CD14-positive monocyte (primary cell): ENCODE results near the gene MLLT3. TPM values are rescaled to one million over a fixed set of nuclear protein-coding genes. Genes with fewer than 3 reads are reported as not detected.

Experiments used
- DNase-seq, 3 donors: peaks; one replicate each; pipeline ENCODE4 v3.0.0-alpha.2; 2011 to 2022
- H2AFZ ChIP-seq: 2 replicates; pipeline ENCODE4 v1.6.0; 2012; ENCODE audit warnings: mild to moderate bottlenecking, low read depth, low read length, inconsistent platforms; ENCODE audit not compliant: insufficient read depth, poor library complexity, severe bottlenecking
- H3K27ac ChIP-seq, 2 donors: 1 replicate in 1 of 2; 2 replicates in 1 of 2; pipeline ENCODE4 v1.5.1; 2012 to 2013; ENCODE audit warnings: low read length in 2 of 2, control low read depth in 1 of 2, inconsistent platforms in 1 of 2, low read depth in 1 of 2, mild to moderate bottlenecking in 1 of 2
- H3K27me3 ChIP-seq, 2 donors: one replicate each; pipeline versions ENCODE4 v1.6.0 to v1.6.1; 2011 to 2013; ENCODE audit warnings: low read length in 2 of 2; ENCODE audit not compliant: control insufficient read depth in 2 of 2, insufficient read depth in 2 of 2
- H3K36me3 ChIP-seq, 2 donors: replicated peaks in 1 of 2; 1 replicate in 1 of 2; 2 replicates in 1 of 2; pipeline versions ENCODE4 v1.5.1 to v1.6.1; 2012 to 2013; ENCODE audit warnings: low read length in 2 of 2, control low read depth in 1 of 2, inconsistent platforms in 1 of 2, mild to moderate bottlenecking in 1 of 2; ENCODE audit not compliant: insufficient read depth in 2 of 2, control insufficient read depth in 1 of 2
- H3K4me1 ChIP-seq, 2 donors: 1 replicate in 1 of 2; 2 replicates in 1 of 2; pipeline versions ENCODE4 v1.5.1 to v1.6.1; 2012 to 2013; ENCODE audit warnings: low read length in 2 of 2, control low read depth in 1 of 2, inconsistent platforms in 1 of 2, mild to moderate bottlenecking in 1 of 2, moderate library complexity in 1 of 2; ENCODE audit not compliant: insufficient read depth in 2 of 2, control insufficient read depth in 1 of 2
- H3K4me2 ChIP-seq: replicated peaks from 2 replicates; pipeline ENCODE3; 2012; ENCODE audit warnings: low read length, moderate library complexity, mild to moderate bottlenecking; ENCODE audit not compliant: poor library complexity, severe bottlenecking; ENCODE audit errors: extremely low read depth
- H3K4me3 ChIP-seq, 3 experiments: fragments of 200-600 bp in 1 of 3; sonication (generic) in 1 of 3; replicated peaks in 1 of 3; 1 replicate in 2 of 3; 2 replicates in 1 of 3; pipeline ENCODE4 v1.5.1; 2011 to 2013; ENCODE audit warnings: low read length in 3 of 3, mild to moderate bottlenecking in 3 of 3, control low read depth in 2 of 3, low read depth in 2 of 3, inconsistent platforms in 1 of 3, moderate library complexity in 1 of 3
- H3K79me2 ChIP-seq: 2 replicates; pipeline ENCODE4 v1.6.0; 2012; ENCODE audit warnings: mild to moderate bottlenecking, control low read depth, inconsistent platforms, low read length, moderate library complexity; ENCODE audit not compliant: insufficient read depth
- H3K9ac ChIP-seq: 2 replicates; pipeline ENCODE4 v1.6.0; 2017; ENCODE audit warnings: low read length, mild to moderate bottlenecking; ENCODE audit not compliant: insufficient read depth, poor library complexity, severe bottlenecking
- H3K9me3 ChIP-seq, 2 donors: replicated peaks in 1 of 2; 1 replicate in 1 of 2; 2 replicates in 1 of 2; pipeline versions ENCODE4 v1.5.1 to v1.6.1; 2012 to 2013; ENCODE audit warnings: low read length in 2 of 2, control low read depth in 1 of 2; ENCODE audit not compliant: control insufficient read depth in 1 of 2, insufficient read depth in 1 of 2
- H4K20me1 ChIP-seq: 2 replicates; pipeline ENCODE4 v1.6.0; 2012; ENCODE audit warnings: mild to moderate bottlenecking, low read length, control low read depth, moderate library complexity; ENCODE audit not compliant: insufficient read depth
- H3K27ac Mint-ChIP-seq, 7 donors: one replicate each; pipeline ENCODE4 v1.8.0; 2020; ENCODE audit warnings: mild to moderate bottlenecking in 7 of 7, mixed read lengths in 7 of 7, moderate library complexity in 6 of 7, inconsistent platforms in 2 of 7
- H3K27me3 Mint-ChIP-seq, 3 donors: one replicate each; pipeline ENCODE4 v1.8.0; 2021 to 2022; ENCODE audit warnings: low read depth in 3 of 3, mild to moderate bottlenecking in 3 of 3, mixed read lengths in 3 of 3, moderate library complexity in 3 of 3, inconsistent platforms in 1 of 3
- H3K36me3 Mint-ChIP-seq, 2 donors: one replicate each; pipeline ENCODE4 v1.8.0; 2020; ENCODE audit warnings: mixed read lengths in 2 of 2, inconsistent platforms in 1 of 2, mild to moderate bottlenecking in 1 of 2
- H3K4me1 Mint-ChIP-seq: one replicate; pipeline ENCODE4 v1.8.0; 2020; ENCODE audit warnings: mild to moderate bottlenecking, mixed read lengths
- H3K4me3 Mint-ChIP-seq, 2 donors: one replicate each; pipeline ENCODE4 v1.8.0; 2020; ENCODE audit warnings: mild to moderate bottlenecking in 2 of 2, mixed read lengths in 2 of 2, moderate library complexity in 1 of 2
- H3K9me3 Mint-ChIP-seq, 7 donors: one replicate each; pipeline ENCODE4 v1.8.0; 2020 to 2022; ENCODE audit warnings: mixed read lengths in 7 of 7, mild to moderate bottlenecking in 6 of 7, moderate library complexity in 6 of 7, inconsistent platforms in 2 of 7
- CTCF ChIP-seq: fragments of 200-600 bp; IDR thresholded peaks from one replicate; pipeline ENCODE4 v1.8.0; 2022; ENCODE audit warnings: antibody characterized with exemption, mild to moderate bottlenecking
- WGBS: methylation state at CpG from one replicate; pipeline ENCODE4 v1.1.5; 2013; ENCODE audit warnings: missing lambda C conversion rate; ENCODE audit not compliant: insufficient coverage; 5-methylcytosine and 5-hydroxymethylcytosine counted together
- intact Hi-C, 2 donors: fragments of 100-400 bp; cut with micrococcal nuclease; formaldehyde crosslinking; loops; one replicate each; pipeline versions ENCODE4 v1.15.0 to v1.15.1; 2023
- polyA plus RNA-seq, 3 donors: library from polyadenylated mRNA; depleted of rRNA in 1 of 3; unstranded in 2 of 3; stranded (reverse) in 1 of 3; fragments of 300-500 nt in 2 of 3; fragments of >200 nt in 1 of 3; fragmentation: Illumina TruSeq in 2 of 3; gene quantifications; 1 replicate in 2 of 3; 2 replicates in 1 of 3; pipeline ENCODE4 v1.2.3, GENCODE V29; 2012 to 2021

MLLT3 gene
- polyA plus RNA-seq, 3 donors: 0.81 to 2.3 (median 1.5) TPM

GRCh38 chr9:20380546-20380945, 241.8 kb downstream of the MLLT3 start:
- DNase-seq: no peak
- Histone ChIP-seq H3K27ac (no peak overlapping the region), H4K20me1 (no peaks in the 10 kb centered on the region), H3K4me3 (no peak overlapping the region), H3K4me2 (no peak overlapping the region), H3K27me3 (no peaks in the 10 kb centered on the region), H2AFZ (no peak overlapping the region), H3K36me3 (no peaks in the 10 kb centered on the region), H3K9me3 (no peaks in the 10 kb centered on the region), H3K79me2 (no peaks in the 10 kb centered on the region), H3K9ac (no peak overlapping the region), H3K4me1 (no peaks in the 10 kb centered on the region)
- no peak for TF ChIP-seq CTCF
- Mint-ChIP-seq H3K27ac (no peak overlapping the region), H3K27me3 (no peaks in the 10 kb centered on the region), H3K9me3 (no peaks in the 10 kb centered on the region), H3K36me3 (no peaks in the 10 kb centered on the region), H3K4me1 (peaks cover 17% of the 10 kb centered on the region), H3K4me3 (no peak overlapping the region)
- WGBS: no CpG with 5 or more reads among the region's 5 CpGs
- intact Hi-C loops: no loop called here

DNA sequence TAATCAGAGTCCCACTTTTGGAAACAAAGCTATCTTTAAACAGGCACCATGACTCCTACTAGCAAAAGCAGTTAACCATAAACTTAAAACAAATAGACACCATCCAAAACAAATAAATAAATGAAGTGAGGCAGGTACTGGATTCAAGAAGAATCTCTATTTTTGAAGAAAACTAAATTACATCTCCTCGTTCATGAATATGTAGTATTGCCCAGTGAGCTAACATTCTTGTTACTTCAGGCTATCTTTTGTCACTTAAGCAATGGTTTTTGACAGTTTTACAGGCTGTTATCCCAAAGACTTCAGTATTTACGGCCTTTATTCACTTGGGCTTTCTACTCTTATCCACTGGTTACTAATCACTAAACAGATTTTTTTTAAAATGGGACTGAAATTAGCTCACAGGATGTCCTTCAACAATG, 242.5 kb downstream of the MLLT3 start:
- Histone ChIP-seq H3K27ac (no peak overlapping the region), H4K20me1 (no peaks in the 10 kb centered on the region), H3K9me3 (no peaks in the 10 kb centered on the region), H3K27me3 (no peaks in the 10 kb centered on the region), H3K9ac (no peak overlapping the region), H3K4me3 (no peak overlapping the region), H3K79me2 (no peaks in the 10 kb centered on the region), H3K36me3 (no peaks in the 10 kb centered on the region), H3K4me2 (no peak overlapping the region), H2AFZ (no peak overlapping the region), H3K4me1 (no peaks in the 10 kb centered on the region)
- DNase-seq: no peak
- TF ChIP-seq CTCF: no peak
- H3K4me3 Mint-ChIP-seq: no peak overlapping the region
- peaks cover 17% of the 10 kb centered on the region for H3K4me1 Mint-ChIP-seq
- intact Hi-C loops: no loop called here
- no peaks in the 10 kb centered on the region for H3K36me3 Mint-ChIP-seq
- H3K27me3 Mint-ChIP-seq: no peaks in the 10 kb centered on the region
- no peaks in the 10 kb centered on the region for H3K9me3 Mint-ChIP-seq
- whole genome bisulfite sequencing: 17% methylated on average over 1 of the region's 2 CpGs
- H3K27ac Mint-ChIP-seq: peak overlapping the region in 1 of 7 donors; percentile 6
